ENCODE measurements around the gene ALPP. TPM values are rescaled to one million over a fixed set of nuclear protein-coding genes. Genes with fewer than 3 reads are reported as not detected.
"Not testable (repeated sequence)": the region's sequence is repeated elsewhere in the genome, so short reads cannot be mapped to it uniquely, and the experiment has no call there.

ALPP gene
- total RNA-seq, 4 donors from 2014 or later: not detected

GRCh38 chr2:232369126-232369951 lies 9.2 kb upstream of the ALPP start:
- H3K27me3 ChIP-seq: no peaks in the 10 kb centered on the region
- 84 to 90% methylated on average over 7 to 8 of the region's 15 CpGs for WGBS, 2 donors
- no peak for TF ChIP-seq POLR2A (IDR thresholded peaks at IDR 0.05)
- TF ChIP-seq CTCF (IDR thresholded peaks at IDR 0.05): no peak
- H3K4me3 ChIP-seq (replicated peaks in 1 of 3): no peak overlapping the region
- no peaks in the 10 kb centered on the region for H3K4me1 ChIP-seq
- no peaks in the 10 kb centered on the region for H3K9me3 ChIP-seq
- no peak overlapping the region for H3K27ac ChIP-seq
- H3K36me3 ChIP-seq: no peaks in the 10 kb centered on the region
- DNase-seq: no peak
- intact Hi-C loops (cut with DNase I): no loop called here

- H3K9me3 ChIP-seq; H3K27me3 ChIP-seq; DNase-seq; H3K36me3 ChIP-seq; H3K27ac ChIP-seq; H3K4me3 ChIP-seq (replicated peaks in 1 of 3); H3K4me1 ChIP-seq; intact Hi-C loops (cut with DNase I): not testable (repeated sequence)
- WGBS, 2 donors: 20 to 23% methylated on average over 6 to 7 of the region's 12 CpGs
Observed at GRCh38 chr2:232370007-232370406, 8.5 kb upstream of the ALPP start.

- no peak for DNase-seq
- H3K36me3 ChIP-seq: no peaks in the 10 kb centered on the region
- intact Hi-C loops (cut with DNase I): no loop called here
- H3K4me1 ChIP-seq: no peaks in the 10 kb centered on the region
- TF ChIP-seq CTCF (IDR thresholded peaks at IDR 0.05) (no peak), POLR2A (IDR thresholded peaks at IDR 0.05) (no peak)
- H3K4me3 ChIP-seq (replicated peaks in 1 of 3): no peak overlapping the region
- 93 to 95% methylated on average over 18 of the region's 18 CpGs for WGBS, 2 donors
- no peaks in the 10 kb centered on the region for H3K9me3 ChIP-seq
- H3K27me3 ChIP-seq: no peaks in the 10 kb centered on the region
- H3K27ac ChIP-seq: no peak overlapping the region
Observed at GRCh38 chr2:232372231-232373208, 6.0 kb upstream of the ALPP start.

GRCh38 chr2:232374356-232374755 lies 4.2 kb upstream of the ALPP start:
- H3K4me1 ChIP-seq: no peaks in the 10 kb centered on the region
- H3K36me3 ChIP-seq: no peaks in the 10 kb centered on the region
- TF ChIP-seq CTCF (IDR thresholded peaks at IDR 0.05) (no peak), POLR2A (IDR thresholded peaks at IDR 0.05) (no peak)
- no peaks in the 10 kb centered on the region for H3K9me3 ChIP-seq
- H3K27ac ChIP-seq: no peak overlapping the region
- intact Hi-C loops (cut with DNase I): no loop called here
- no peaks in the 10 kb centered on the region for H3K27me3 ChIP-seq
- no peak overlapping the region for H3K4me3 ChIP-seq (replicated peaks in 1 of 3)
- WGBS, 2 donors: 86 to 98% methylated on average over 1 of the region's 1 CpG
- DNase-seq: no peak

GRCh38 chr2:232375164-232375563 lies 3.4 kb upstream of the ALPP start:
- Histone ChIP-seq H3K36me3 (no peaks in the 10 kb centered on the region), H3K4me1 (no peaks in the 10 kb centered on the region), H3K9me3 (no peaks in the 10 kb centered on the region), H3K4me3 (replicated peaks in 1 of 3) (no peak overlapping the region), H3K27ac (no peak overlapping the region), H3K27me3 (no peaks in the 10 kb centered on the region)
- intact Hi-C loops (cut with DNase I): no loop called here
- WGBS, 2 donors: 73 to 78% methylated on average over 12 of the region's 12 CpGs
- no peak for DNase-seq
- no peak for TF ChIP-seq CTCF (IDR thresholded peaks at IDR 0.05)
- TF ChIP-seq POLR2A (IDR thresholded peaks at IDR 0.05): no peak
